Natural killer cell (primary cell): ENCODE measurements around the gene NABP1. TPM values are rescaled to one million over a fixed set of nuclear protein-coding genes. Genes with fewer than 3 reads are reported as not detected.

Experiments
- ATAC-seq, 3 donors: fragments of 150-1000 bp in 2 of 3; fragments of 200-7000 bp in 1 of 3; cut with Tn5 transposase; 1 replicate in 1 of 3; 2 replicates in 2 of 3; pipeline ENCODE4 v1.10.0; 2021; ENCODE audit warnings: mild to moderate bottlenecking in 2 of 3, moderate library complexity in 2 of 3
- DNase-seq, 2 donors: peaks; one replicate each; pipeline versions ENCODE4 v3.0.0 to v3.0.0-alpha.2; 2013 to 2021; ENCODE audit warnings: mixed read lengths in 1 of 2
- H3K27ac ChIP-seq: one replicate; pipeline ENCODE4 v1.5.1; 2013; ENCODE audit warnings: mild to moderate bottlenecking, low read length
- H3K27me3 ChIP-seq: one replicate; pipeline ENCODE4 v1.6.1; 2013; ENCODE audit warnings: low read length; ENCODE audit not compliant: control insufficient read depth, insufficient read depth
- H3K36me3 ChIP-seq: one replicate; pipeline ENCODE4 v1.6.1; 2013; ENCODE audit warnings: low read length; ENCODE audit not compliant: control insufficient read depth, insufficient read depth
- H3K4me1 ChIP-seq: one replicate; pipeline ENCODE4 v1.6.1; 2013; ENCODE audit warnings: low read length; ENCODE audit not compliant: control insufficient read depth, insufficient read depth
- H3K4me3 ChIP-seq: one replicate; pipeline ENCODE4 v1.5.1; 2013; ENCODE audit warnings: low read length
- H3K9me3 ChIP-seq: one replicate; pipeline ENCODE4 v1.6.1; 2013; ENCODE audit warnings: low read length; ENCODE audit not compliant: control insufficient read depth, insufficient read depth
- H3K27ac Mint-ChIP-seq, 2 donors: one replicate each; pipeline ENCODE4 v1.8.0; 2022; ENCODE audit warnings: mild to moderate bottlenecking in 2 of 2, mixed read lengths in 2 of 2, moderate library complexity in 1 of 2
- H3K27me3 Mint-ChIP-seq, 2 donors: one replicate each; pipeline ENCODE4 v1.8.0; 2022; ENCODE audit warnings: low read depth in 2 of 2, mixed read lengths in 2 of 2
- H3K36me3 Mint-ChIP-seq: one replicate; pipeline ENCODE4 v1.8.0; 2022; ENCODE audit warnings: mixed read lengths
- H3K4me1 Mint-ChIP-seq, 2 donors: one replicate each; pipeline ENCODE4 v1.8.0; 2022; ENCODE audit warnings: mixed read lengths in 2 of 2
- H3K4me3 Mint-ChIP-seq: one replicate; pipeline ENCODE4 v1.8.0; 2022; ENCODE audit warnings: mild to moderate bottlenecking, moderate library complexity, mixed read lengths
- H3K9me3 Mint-ChIP-seq, 2 donors: one replicate each; pipeline ENCODE4 v1.8.0; 2022; ENCODE audit warnings: mixed read lengths in 2 of 2
- WGBS: methylation state at CpG from one replicate; pipeline ENCODE4 v1.1.7; 2013; ENCODE audit warnings: missing lambda C conversion rate; ENCODE audit not compliant: insufficient coverage; 5-methylcytosine and 5-hydroxymethylcytosine counted together
- intact Hi-C: fragments of 100-400 bp; cut with micrococcal nuclease; formaldehyde crosslinking; loops from one replicate; pipeline ENCODE4 v1.14.2; 2022
- total RNA-seq, 4 donors: library from RNA; stranded (reverse); fragments of 120-200 nt in 1 of 4; gene quantifications; one replicate each; pipeline versions ENCODE4 v1.2.3 to v1.2.4, GENCODE V29; 2013 to 2022
- TF ChIP-seq, protein P1 (sequence below): fragments of 200-600 bp; IDR thresholded peaks from one replicate; pipeline ENCODE4 v1.8.0; 2022; ENCODE audit warnings: antibody characterized with exemption

Gene NABP1
- total RNA-seq, 3 donors from 2014 or later (not counting 1 experiment from before 2014, with no cell fraction given) = 44.5 to 52.2 (median 45.7) TPM

- Histone ChIP-seq H3K27me3 (no peaks in the 10 kb centered on the region), H3K4me3 (no peak overlapping the region), H3K36me3 (no peaks in the 10 kb centered on the region), H3K27ac (no peak overlapping the region), H3K4me1 (no peaks in the 10 kb centered on the region), H3K9me3 (no peaks in the 10 kb centered on the region)
- Mint-ChIP-seq H3K9me3 (no peaks in the 10 kb centered on the region), H3K36me3 (no peaks in the 10 kb centered on the region), H3K4me1 (peaks cover 1 to 4% of the 10 kb centered on the region in 2 donors), H3K4me3 (no peak overlapping the region), H3K27me3 (peaks cover 12 to 39% of the 10 kb centered on the region in 2 donors), H3K27ac (no peak overlapping the region)
- ATAC-seq (no peak), DNase-seq (no peak)
- TF ChIP-seq, protein P1, sequence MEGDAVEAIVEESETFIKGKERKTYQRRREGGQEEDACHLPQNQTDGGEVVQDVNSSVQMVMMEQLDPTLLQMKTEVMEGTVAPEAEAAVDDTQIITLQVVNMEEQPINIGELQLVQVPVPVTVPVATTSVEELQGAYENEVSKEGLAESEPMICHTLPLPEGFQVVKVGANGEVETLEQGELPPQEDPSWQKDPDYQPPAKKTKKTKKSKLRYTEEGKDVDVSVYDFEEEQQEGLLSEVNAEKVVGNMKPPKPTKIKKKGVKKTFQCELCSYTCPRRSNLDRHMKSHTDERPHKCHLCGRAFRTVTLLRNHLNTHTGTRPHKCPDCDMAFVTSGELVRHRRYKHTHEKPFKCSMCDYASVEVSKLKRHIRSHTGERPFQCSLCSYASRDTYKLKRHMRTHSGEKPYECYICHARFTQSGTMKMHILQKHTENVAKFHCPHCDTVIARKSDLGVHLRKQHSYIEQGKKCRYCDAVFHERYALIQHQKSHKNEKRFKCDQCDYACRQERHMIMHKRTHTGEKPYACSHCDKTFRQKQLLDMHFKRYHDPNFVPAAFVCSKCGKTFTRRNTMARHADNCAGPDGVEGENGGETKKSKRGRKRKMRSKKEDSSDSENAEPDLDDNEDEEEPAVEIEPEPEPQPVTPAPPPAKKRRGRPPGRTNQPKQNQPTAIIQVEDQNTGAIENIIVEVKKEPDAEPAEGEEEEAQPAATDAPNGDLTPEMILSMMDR = no peak
- intact Hi-C loops = no loop called here
- WGBS = no CpG with 5 or more reads among the region's 1 CpG
These were observed 46.2 kb upstream of the NABP1 start for GRCh38 chr2:191631754-191632153.

DNA sequence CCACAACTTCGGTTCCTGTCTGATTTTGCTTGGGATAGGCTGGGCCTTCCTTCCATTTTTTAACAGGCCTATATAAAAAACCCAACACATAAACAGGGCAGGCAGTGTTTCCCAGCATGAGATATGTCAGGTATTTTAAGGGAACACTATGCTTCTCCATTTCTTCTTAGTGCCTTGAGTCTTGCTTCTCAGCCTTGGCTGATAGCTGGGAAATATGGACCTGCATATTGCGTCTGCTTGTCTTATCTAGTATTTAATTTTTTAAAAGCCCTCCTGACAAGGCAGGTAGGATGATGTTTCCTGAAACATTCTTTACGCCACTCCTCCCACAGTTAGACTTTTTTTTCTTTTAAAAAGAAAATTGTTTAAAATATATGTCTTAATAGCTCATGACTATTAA lies 45.5 kb upstream of the NABP1 start:
- Mint-ChIP-seq H3K36me3 (no peaks in the 10 kb centered on the region), H3K27ac (no peak overlapping the region), H3K4me1 (peaks cover 8 to 11% of the 10 kb centered on the region in 2 donors), H3K9me3 (no peaks in the 10 kb centered on the region), H3K4me3 (no peak overlapping the region), H3K27me3 (peaks cover 12 to 32% of the 10 kb centered on the region in 2 donors)
- no peak for DNase-seq
- Histone ChIP-seq H3K27ac (no peak overlapping the region), H3K36me3 (no peaks in the 10 kb centered on the region), H3K27me3 (no peaks in the 10 kb centered on the region), H3K4me3 (no peak overlapping the region), H3K4me1 (peaks cover 4% of the 10 kb centered on the region), H3K9me3 (no peaks in the 10 kb centered on the region)
- ATAC-seq = no peak
- TF ChIP-seq, protein P1 = no peak
- 100% methylated on average over 1 of the region's 3 CpGs for WGBS
- intact Hi-C loops = no loop called here

DNA sequence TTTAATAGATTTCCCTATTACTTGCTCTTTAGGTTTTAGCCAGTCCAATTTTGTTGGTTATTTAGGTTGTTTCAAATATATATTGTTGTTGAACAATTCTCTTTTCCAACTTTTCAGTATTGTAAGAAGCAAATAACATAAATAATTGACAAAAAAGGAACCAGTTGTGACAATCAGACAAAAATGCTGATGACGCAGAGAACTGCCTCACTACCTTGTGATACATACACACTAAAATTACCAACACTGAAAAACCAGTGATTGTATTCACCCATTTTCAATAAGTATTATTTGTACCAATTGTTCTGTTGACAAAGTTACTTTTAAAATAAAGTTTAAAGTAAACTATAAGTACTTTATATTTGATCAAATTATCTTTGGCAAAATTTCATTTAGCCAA lies 43.1 kb upstream of the NABP1 start:
- ATAC-seq (no peak), DNase-seq (no peak)
- TF ChIP-seq, protein P1 = no peak
- H3K36me3 Mint-ChIP-seq = no peaks in the 10 kb centered on the region
- H3K27me3 Mint-ChIP-seq = peaks cover 4 to 10% of the 10 kb centered on the region in 2 donors
- no peak overlapping the region for H3K27ac ChIP-seq
- no peaks in the 10 kb centered on the region for H3K9me3 Mint-ChIP-seq
- no peak overlapping the region for H3K4me3 ChIP-seq
- H3K4me1 ChIP-seq = peaks cover 15% of the 10 kb centered on the region
- no peaks in the 10 kb centered on the region for H3K9me3 ChIP-seq
- no peaks in the 10 kb centered on the region for H3K27me3 ChIP-seq
- H3K4me3 Mint-ChIP-seq = no peak overlapping the region
- intact Hi-C loops = no loop called here
- H3K4me1 Mint-ChIP-seq = peaks cover 21 to 26% of the 10 kb centered on the region in 2 donors
- H3K27ac Mint-ChIP-seq = no peak overlapping the region
- WGBS = 100% methylated on average over 1 of the region's 1 CpG
- H3K36me3 ChIP-seq = no peaks in the 10 kb centered on the region
